ENCODE results near the gene TMEM238L.

- TF ChIP-seq SKI (IDR thresholded peaks at IDR 0.05; ENCODE audit: partially characterized antibody) (no peak), RAD21 (CRISPR knock-in tag; IDR thresholded peaks at IDR 0.05) (no peak), EP300 (IDR thresholded peaks at IDR 0.05; ENCODE audit: low read depth in 2 of 2, low read length in 2 of 2) (no peak), EP300 (CRISPR knock-in tag; IDR thresholded peaks at IDR 0.05; ENCODE audit: borderline replicate concordance) (no peak)
Observed at GRCh38 chr17:10837921-10838320, 34.0 kb upstream of the TMEM238L start, which contains the start of gene PIRT.
